Caco-2 (cell line): ENCODE results near the gene CSF2RB. TPM values are rescaled to one million over a fixed set of nuclear protein-coding genes. Genes with fewer than 3 reads are reported as not detected.

Experiments
- BruUV-seq: library from RNA; stranded (reverse); fragments of 400-500 nt; replicated peaks from 2 replicates; lab custom pipeline; 2021; lab: Mats Ljungman, UMichigan
- CTCF ChIA-PET: fragments of 300-600 bp; sonication (Branson Sonifier 250); formaldehyde crosslinking; loops from one replicate; lab custom pipeline; 2022; ENCODE audit warnings: antibody characterized with exemption; lab: Charles Lee
- POLR2A ChIA-PET: fragments of 300-600 bp; sonication (Branson Sonifier 250); formaldehyde crosslinking; loops from one replicate; lab custom pipeline; 2022; ENCODE audit warnings: antibody characterized with exemption; lab: Charles Lee
- DNase-seq, 2 experiments: peaks; one replicate each; pipeline versions ENCODE4 v3.0.0 to v3.0.0-alpha.2; 2020 to 2022
- H3K27me3 ChIP-seq: replicated peaks from 2 replicates; pipeline ENCODE4 v1.6.0; 2011; ENCODE audit warnings: low read length; ENCODE audit not compliant: control insufficient read depth, insufficient read depth
- H3K36me3 ChIP-seq: 2 replicates; pipeline ENCODE4 v1.5.1; 2011; ENCODE audit warnings: low read length; ENCODE audit not compliant: control insufficient read depth, insufficient read depth
- H3K4me1 ChIP-seq: fragments of 250-450 bp; sonication (Bioruptor Pico); 2 replicates; pipeline ENCODE4 v1.5.1; 2020; ENCODE audit warnings: mild to moderate bottlenecking
- H3K4me3 ChIP-seq: 2 replicates; pipeline ENCODE4 v1.5.1; 2011; ENCODE audit warnings: low read depth, mild to moderate bottlenecking, control low read depth, low read length
- H3K9me3 ChIP-seq: fragments of 250-450 bp; sonication (Bioruptor Pico); 2 replicates; pipeline ENCODE4 v1.5.1; 2020; ENCODE audit warnings: mild to moderate bottlenecking, moderate library complexity
- H3K27ac Mint-ChIP-seq: one replicate; pipeline ENCODE4 v1.8.0; 2022; ENCODE audit warnings: mixed read lengths; ENCODE audit not compliant: unreplicated experiment
- H3K27me3 Mint-ChIP-seq: one replicate; pipeline ENCODE4 v1.8.0; 2022; ENCODE audit warnings: mixed read lengths; ENCODE audit not compliant: insufficient read depth, unreplicated experiment
- H3K36me3 Mint-ChIP-seq: one replicate; pipeline ENCODE4 v1.8.0; 2022; ENCODE audit warnings: mild to moderate bottlenecking, mixed read lengths; ENCODE audit not compliant: insufficient read depth, unreplicated experiment
- H3K4me1 Mint-ChIP-seq: one replicate; pipeline ENCODE4 v1.8.0; 2022; ENCODE audit warnings: low read depth, mixed read lengths; ENCODE audit not compliant: unreplicated experiment
- H3K4me3 Mint-ChIP-seq: one replicate; pipeline ENCODE4 v1.8.0; 2022; ENCODE audit warnings: mild to moderate bottlenecking, moderate library complexity, mixed read lengths; ENCODE audit not compliant: unreplicated experiment
- H3K9me3 Mint-ChIP-seq: one replicate; pipeline ENCODE4 v1.8.0; 2022; ENCODE audit warnings: mixed read lengths; ENCODE audit not compliant: unreplicated experiment
- CTCF ChIP-seq, 2 experiments: fragments of 200-600 bp in 1 of 2; IDR thresholded peaks; 1 replicate in 1 of 2; 2 replicates in 1 of 2; pipeline versions ENCODE4 v1.5.1 to v1.8.0; 2011 to 2022; ENCODE audit warnings: antibody characterized with exemption in 1 of 2, control low read depth in 1 of 2, inconsistent platforms in 1 of 2, low read depth in 1 of 2, low read length in 1 of 2, mild to moderate bottlenecking in 1 of 2, moderate library complexity in 1 of 2; ENCODE audit not compliant: insufficient read depth in 1 of 2, severe bottlenecking in 1 of 2, unreplicated experiment in 1 of 2
- intact Hi-C: fragments of 100-400 bp; cut with micrococcal nuclease; formaldehyde crosslinking; loops from one replicate; pipeline ENCODE4 v1.10.0; 2022; ENCODE audit not compliant: unreplicated experiment
- total RNA-seq: library from RNA; stranded (reverse); gene quantifications from 2 replicates; pipeline ENCODE4 v1.2.3, GENCODE V29; 2022

Gene CSF2RB
- total RNA-seq, 1 experiment from 2014 or later, result not detected

- H3K4me3 ChIP-seq, result no peak overlapping the region
- intact Hi-C loops, result no loop called here
- no peaks in the 10 kb centered on the region for H3K36me3 ChIP-seq
- no peak for TF ChIP-seq CTCF (IDR thresholded peaks at IDR 0.05; ENCODE audit: insufficient read depth in 1 of 2, low read depth in 1 of 2, low read length in 1 of 2, severe bottlenecking in 1 of 2, unreplicated experiment in 1 of 2)
- Mint-ChIP-seq H3K4me1 (no peaks in the 10 kb centered on the region), H3K36me3 (no peaks in the 10 kb centered on the region), H3K9me3 (peaks cover 16% of the 10 kb centered on the region), H3K27ac (no peak overlapping the region), H3K27me3 (peaks cover 17% of the 10 kb centered on the region), H3K4me3 (no peak overlapping the region)
- no peaks in the 10 kb centered on the region for H3K27me3 ChIP-seq
- peaks cover 14% of the 10 kb centered on the region; the same call in 1 of the 2 replicates for H3K9me3 ChIP-seq
- H3K4me1 ChIP-seq, result no peaks in the 10 kb centered on the region
- ChIA-PET POLR2A (no interaction called here), CTCF (no interaction called here)
- no peak for DNase-seq
- no TSS peak for BruUV-seq
Observed at GRCh38 chr22:36885474-36885873, 28.0 kb upstream of the CSF2RB start.

GRCh38 chr22:36886016-36886415, 27.4 kb upstream of the CSF2RB start:
- no peaks in the 10 kb centered on the region for H3K27me3 ChIP-seq
- CTCF ChIA-PET, result no interaction called here
- no peaks in the 10 kb centered on the region for H3K4me1 ChIP-seq
- peaks cover 13% of the 10 kb centered on the region; the same call in 1 of the 2 replicates for H3K9me3 ChIP-seq
- H3K36me3 Mint-ChIP-seq, result no peaks in the 10 kb centered on the region
- no TSS peak for BruUV-seq
- H3K27ac Mint-ChIP-seq, result no peak overlapping the region
- intact Hi-C loops, result no loop called here
- H3K4me3 Mint-ChIP-seq, result no peak overlapping the region
- POLR2A ChIA-PET, result interaction anchor here (0.6 kb wide), 1 partner anchor 54 kb away, joined by 3 read pairs; no protein-coding TSS in a partner anchor
- peaks cover 17% of the 10 kb centered on the region for H3K27me3 Mint-ChIP-seq
- DNase-seq, result no peak
- no peaks in the 10 kb centered on the region for H3K4me1 Mint-ChIP-seq
- no peak for TF ChIP-seq CTCF (IDR thresholded peaks at IDR 0.05; ENCODE audit: insufficient read depth in 1 of 2, low read depth in 1 of 2, low read length in 1 of 2, severe bottlenecking in 1 of 2, unreplicated experiment in 1 of 2)
- no peaks in the 10 kb centered on the region for H3K36me3 ChIP-seq
- H3K9me3 Mint-ChIP-seq, result peaks cover 11% of the 10 kb centered on the region
- no peak overlapping the region for H3K4me3 ChIP-seq

GRCh38 chr22:36887162-36887561, 26.3 kb upstream of the CSF2RB start:
- ChIA-PET POLR2A (no interaction called here), CTCF (no interaction called here)
- Mint-ChIP-seq H3K27ac (no peak overlapping the region), H3K36me3 (no peaks in the 10 kb centered on the region), H3K9me3 (no peaks in the 10 kb centered on the region), H3K4me3 (no peak overlapping the region), H3K27me3 (peaks cover 16% of the 10 kb centered on the region), H3K4me1 (no peaks in the 10 kb centered on the region)
- BruUV-seq, result no TSS peak
- intact Hi-C loops, result no loop called here
- H3K4me1 ChIP-seq, result no peaks in the 10 kb centered on the region
- no peak for TF ChIP-seq CTCF (IDR thresholded peaks at IDR 0.05; ENCODE audit: insufficient read depth in 1 of 2, low read depth in 1 of 2, low read length in 1 of 2, severe bottlenecking in 1 of 2, unreplicated experiment in 1 of 2)
- H3K36me3 ChIP-seq, result no peaks in the 10 kb centered on the region
- 0 out of 2 replicates have a peak, but pooled peaks cover 4% of the 10 kb centered on the region for H3K9me3 ChIP-seq
- no peak overlapping the region for H3K4me3 ChIP-seq
- DNase-seq, result no peak
- H3K27me3 ChIP-seq, result no peaks in the 10 kb centered on the region
